Hepatocyte (in vitro differentiated cells): ENCODE data around the gene CCDC93. TPM values are rescaled to one million over a fixed set of nuclear protein-coding genes. Genes with fewer than 3 reads are reported as not detected.

Source experiments
- DNase-seq: peaks from one replicate; pipeline ENCODE4 v3.0.0-alpha.2; 2016; ENCODE audit warnings: low spot score
- H2AFZ ChIP-seq: fragments of 200-600 bp; sonication (generic); 2 replicates; pipeline ENCODE4 v1.6.0; 2016; ENCODE audit warnings: antibody characterized with exemption, mild to moderate bottlenecking
- H3K27ac ChIP-seq: fragments of 200-600 bp; sonication (generic); 2 replicates; pipeline ENCODE4 v1.5.1; 2016; ENCODE audit warnings: mild to moderate bottlenecking
- H3K27me3 ChIP-seq: fragments of 200-600 bp; sonication (generic); 2 replicates; pipeline ENCODE4 v1.6.1; 2016
- H3K36me3 ChIP-seq: fragments of 200-600 bp; sonication (generic); replicated peaks from 2 replicates; pipeline ENCODE4 v1.5.1; 2016; ENCODE audit warnings: low read depth; ENCODE audit not compliant: insufficient read depth
- H3K4me1 ChIP-seq: fragments of 200-600 bp; sonication (generic); 2 replicates; pipeline ENCODE4 v1.5.1; 2016; ENCODE audit warnings: mild to moderate bottlenecking, moderate library complexity; ENCODE audit not compliant: insufficient read depth
- H3K4me2 ChIP-seq: fragments of 200-600 bp; sonication (generic); 2 replicates; pipeline ENCODE4 v1.6.0; 2016
- H3K4me3 ChIP-seq: fragments of 200-600 bp; sonication (generic); 2 replicates; pipeline ENCODE4 v1.5.1; 2016; ENCODE audit warnings: mild to moderate bottlenecking
- H3K79me2 ChIP-seq: fragments of 200-600 bp; sonication (generic); 2 replicates; pipeline ENCODE4 v1.6.0; 2017; ENCODE audit warnings: mild to moderate bottlenecking
- H3K9me2 ChIP-seq: fragments of 200-600 bp; sonication (generic); replicated peaks from 2 replicates; pipeline ENCODE4 v1.6.0; 2017; ENCODE audit warnings: mild to moderate bottlenecking; ENCODE audit not compliant: insufficient read depth
- H3K9me3 ChIP-seq: fragments of 200-600 bp; sonication (generic); 2 replicates; pipeline ENCODE4 v1.5.1; 2016; ENCODE audit warnings: low read depth, mild to moderate bottlenecking
- H4K20me1 ChIP-seq: fragments of 200-600 bp; sonication (generic); 2 replicates; pipeline ENCODE4 v1.6.0; 2016; ENCODE audit warnings: mild to moderate bottlenecking; ENCODE audit not compliant: insufficient read depth, poor library complexity, severe bottlenecking
- CTCF ChIP-seq: fragments of 200-600 bp; sonication (generic); IDR thresholded peaks from 2 replicates; pipeline ENCODE4 v1.5.1; 2016; ENCODE audit warnings: antibody characterized with exemption, mild to moderate bottlenecking; ENCODE audit not compliant: poor library complexity
- EZH2 ChIP-seq: fragments of 200-600 bp; sonication (generic); IDR thresholded peaks from 2 replicates; pipeline ENCODE4 v1.6.1; 2016; ENCODE audit warnings: antibody characterized with exemption, mild to moderate bottlenecking, borderline replicate concordance
- EZH2phosphoT487 ChIP-seq: fragments of 200-600 bp; sonication (generic); IDR thresholded peaks from one replicate; pipeline ENCODE4 v1.6.1; 2018; ENCODE audit warnings: antibody characterized with exemption, mild to moderate bottlenecking, low read depth, moderate library complexity; ENCODE audit not compliant: unreplicated experiment, severe bottlenecking
- WGBS: methylation state at CpG from one replicate; pipeline ENCODE4 v1.1.6; 2016; ENCODE audit warnings: low lambda C conversion rate; ENCODE audit errors: missing lambda C conversion rate; 5-methylcytosine and 5-hydroxymethylcytosine counted together
- polyA plus RNA-seq: library from polyadenylated mRNA; unstranded; fragments of >200 nt; fragmentation: Nextera tagmentation; extraction: Ambion mirVana; gene quantifications from 2 replicates; pipeline ENCODE4 v1.2.1, GENCODE V29; 2016
- total RNA-seq: library from RNA; depleted of rRNA; stranded (reverse); fragments of >200 nt; gene quantifications from 2 replicates; pipeline ENCODE4 v1.2.3, GENCODE V29; 2014

The CCDC93 gene
- total and polyA plus RNA-seq, 2 experiments from 2014 or later = 13.2 to 37.4 TPM

GRCh38 chr2:117989854-117990438 lies 23.9 kb downstream of the CCDC93 start:
- H3K27me3 ChIP-seq = no peaks in the 10 kb centered on the region
- no peak overlapping the region for H3K27ac ChIP-seq
- WGBS = 97% methylated on average over 1 of the region's 1 CpG
- no peaks in the 10 kb centered on the region for H3K9me2 ChIP-seq
- TF ChIP-seq CTCF = no peak
- no peak for TF ChIP-seq EZH2phosphoT487
- TF ChIP-seq EZH2 = no peak
- no peaks in the 10 kb centered on the region for H3K4me1 ChIP-seq
- no peak overlapping the region for H2AFZ ChIP-seq
- H3K4me2 ChIP-seq = no peak overlapping the region
- no peak overlapping the region for H3K4me3 ChIP-seq
- H3K9me3 ChIP-seq = no peaks in the 10 kb centered on the region
- H4K20me1 ChIP-seq = no peaks in the 10 kb centered on the region
- no peaks in the 10 kb centered on the region for H3K36me3 ChIP-seq
- DNase-seq = no peak
- no peaks in the 10 kb centered on the region for H3K79me2 ChIP-seq

DNA sequence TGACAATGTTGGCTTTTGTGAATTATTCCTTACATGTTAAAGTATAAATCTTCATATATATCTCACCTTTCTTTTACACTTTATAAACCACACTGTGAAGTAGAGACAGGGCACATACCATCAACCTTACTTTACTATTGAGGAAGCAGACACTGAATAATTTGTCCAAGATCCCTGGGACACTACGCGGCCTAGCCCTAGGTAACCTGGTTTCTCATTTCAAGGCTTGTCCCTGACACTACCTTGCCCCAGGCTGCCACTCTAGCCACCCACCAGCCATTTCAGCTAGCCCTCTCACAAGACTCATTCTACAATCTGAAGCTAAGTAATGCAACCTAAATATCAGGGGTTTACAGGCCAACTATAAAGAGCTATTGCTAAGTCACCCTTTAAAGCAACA lies 26.7 kb downstream of the CCDC93 start:
- DNase-seq = no peak
- Histone ChIP-seq H3K4me2 (no peak overlapping the region), H3K79me2 (no peaks in the 10 kb centered on the region), H3K4me3 (no peak overlapping the region), H2AFZ (no peak overlapping the region), H3K4me1 (peaks cover 9% of the 10 kb centered on the region), H3K36me3 (no peaks in the 10 kb centered on the region), H3K27me3 (no peaks in the 10 kb centered on the region), H3K9me2 (no peaks in the 10 kb centered on the region), H3K27ac (no peak overlapping the region), H4K20me1 (no peaks in the 10 kb centered on the region), H3K9me3 (no peaks in the 10 kb centered on the region)
- WGBS = 96% methylated on average over 2 of the region's 2 CpGs
- TF ChIP-seq EZH2 = no peak
- TF ChIP-seq CTCF = no peak
- no peak for TF ChIP-seq EZH2phosphoT487

- no peaks in the 10 kb centered on the region for H3K9me3 ChIP-seq
- DNase-seq = no peak
- H3K9me2 ChIP-seq = no peaks in the 10 kb centered on the region
- no peak overlapping the region for H3K27ac ChIP-seq
- H2AFZ ChIP-seq = no peak overlapping the region
- no peak overlapping the region for H3K4me2 ChIP-seq
- no peaks in the 10 kb centered on the region for H4K20me1 ChIP-seq
- H3K4me1 ChIP-seq = peaks cover 11% of the 10 kb centered on the region
- no peaks in the 10 kb centered on the region for H3K36me3 ChIP-seq
- no peak overlapping the region for H3K4me3 ChIP-seq
- WGBS = 95% methylated on average over 2 of the region's 2 CpGs
- H3K79me2 ChIP-seq = no peaks in the 10 kb centered on the region
- TF ChIP-seq EZH2phosphoT487 = no peak
- no peaks in the 10 kb centered on the region for H3K27me3 ChIP-seq
Measured at GRCh38 chr2:117985092-117985491, 28.8 kb downstream of the CCDC93 start.

- no peak overlapping the region for H3K4me2 ChIP-seq
- no peak overlapping the region for H3K27ac ChIP-seq
- H2AFZ ChIP-seq = no peak overlapping the region
- H3K36me3 ChIP-seq = no peaks in the 10 kb centered on the region
- DNase-seq = no peak
- TF ChIP-seq EZH2phosphoT487 (no peak), EZH2 (no peak), CTCF (no peak)
- H3K27me3 ChIP-seq = no peaks in the 10 kb centered on the region
- no peak overlapping the region for H3K4me3 ChIP-seq
- H3K9me2 ChIP-seq = no peaks in the 10 kb centered on the region
- H4K20me1 ChIP-seq = no peaks in the 10 kb centered on the region
- 96% methylated on average over 2 of the region's 2 CpGs for WGBS
- H3K9me3 ChIP-seq = no peaks in the 10 kb centered on the region
- H3K79me2 ChIP-seq = no peaks in the 10 kb centered on the region
- H3K4me1 ChIP-seq = peaks cover 11% of the 10 kb centered on the region
Measured at GRCh38 chr2:117984208-117984607, 29.7 kb downstream of the CCDC93 start.
